Calu3 (cell line): ENCODE data around the gene RERE. TPM values are rescaled to one million over a fixed set of nuclear protein-coding genes. Genes with fewer than 3 reads are reported as not detected.
"Not testable (repeated sequence)": the region's sequence is repeated elsewhere in the genome, so short reads cannot be mapped to it uniquely, and the experiment has no call there.

Experiments
- BruUV-seq: library from RNA; stranded (reverse); fragments of 400-500 nt; replicated peaks from 2 replicates; lab custom pipeline; 2021; lab: Mats Ljungman, UMichigan
- CTCF ChIA-PET: fragments of 300-600 bp; sonication (Branson Sonifier 250); formaldehyde crosslinking; loops from one replicate; lab custom pipeline; 2022; ENCODE audit warnings: antibody characterized with exemption; lab: Charles Lee
- DNase-seq: peaks from one replicate; pipeline ENCODE4 v3.0.0; 2022
- H3K27ac Mint-ChIP-seq: one replicate; pipeline ENCODE4 v1.8.0; 2022; ENCODE audit warnings: mixed read lengths; ENCODE audit not compliant: unreplicated experiment
- H3K27me3 Mint-ChIP-seq: one replicate; pipeline ENCODE4 v1.8.0; 2022; ENCODE audit warnings: mixed read lengths; ENCODE audit not compliant: unreplicated experiment
- H3K36me3 Mint-ChIP-seq: one replicate; pipeline ENCODE4 v1.8.0; 2022; ENCODE audit warnings: mild to moderate bottlenecking, moderate library complexity, mixed read lengths; ENCODE audit not compliant: insufficient read depth, unreplicated experiment
- H3K4me1 Mint-ChIP-seq: one replicate; pipeline ENCODE4 v1.8.0; 2022; ENCODE audit warnings: mild to moderate bottlenecking, low read depth, mixed read lengths; ENCODE audit not compliant: unreplicated experiment
- H3K4me3 Mint-ChIP-seq: one replicate; pipeline ENCODE4 v1.8.0; 2022; ENCODE audit warnings: mild to moderate bottlenecking, low read depth, moderate library complexity, mixed read lengths; ENCODE audit not compliant: unreplicated experiment
- H3K9me3 Mint-ChIP-seq: one replicate; pipeline ENCODE4 v1.8.0; 2022; ENCODE audit warnings: low read depth, mixed read lengths; ENCODE audit not compliant: unreplicated experiment
- CTCF ChIP-seq: fragments of 200-600 bp; IDR thresholded peaks from one replicate; pipeline ENCODE4 v1.8.0; 2022; ENCODE audit warnings: antibody characterized with exemption; ENCODE audit not compliant: unreplicated experiment
- intact Hi-C: fragments of 100-400 bp; cut with micrococcal nuclease; formaldehyde crosslinking; loops from one replicate; pipeline ENCODE4 v1.10.0; 2022; ENCODE audit not compliant: unreplicated experiment
- total RNA-seq: library from RNA; stranded (reverse); gene quantifications from 2 replicates; pipeline ENCODE4 v1.2.3, GENCODE V29; 2022

RERE gene
- total RNA-seq, 1 experiment from 2014 or later = 45.9 TPM

GRCh38 chr1:8382608-8383505 lies 434.6 kb downstream of the RERE start:
- Mint-ChIP-seq H3K27ac (no peak overlapping the region), H3K9me3 (no peaks in the 10 kb centered on the region), H3K27me3 (no peaks in the 10 kb centered on the region), H3K4me1 (peaks cover 12% of the 10 kb centered on the region), H3K36me3 (no peaks in the 10 kb centered on the region), H3K4me3 (no peak overlapping the region)
- DNase-seq = no peak
- no TSS peak for BruUV-seq
- intact Hi-C loops = no loop called here
- CTCF ChIA-PET = interaction anchor here (0.6 to 0.7 kb wide), 2 partner anchors 22 to 51 kb away, joined by 5 to 6 read pairs; no protein-coding TSS in a partner anchor
- TF ChIP-seq CTCF = no peak

GRCh38 chr1:8382051-8382505 lies 435.4 kb downstream of the RERE start:
- intact Hi-C loops = no loop called here
- peaks cover 6% of the 10 kb centered on the region for H3K4me1 Mint-ChIP-seq
- CTCF ChIA-PET = interaction anchor here (0.7 kb wide), 1 partner anchor 21 kb away, joined by 6 read pairs; no protein-coding TSS in a partner anchor
- H3K36me3 Mint-ChIP-seq = no peaks in the 10 kb centered on the region
- no TSS peak for BruUV-seq
- no peaks in the 10 kb centered on the region for H3K27me3 Mint-ChIP-seq
- TF ChIP-seq CTCF = no peak
- no peak for DNase-seq
- H3K9me3 Mint-ChIP-seq = no peaks in the 10 kb centered on the region
- H3K27ac Mint-ChIP-seq = no peak overlapping the region
- no peak overlapping the region for H3K4me3 Mint-ChIP-seq

GRCh38 chr1:8381618-8382017 lies 435.8 kb downstream of the RERE start:
- Mint-ChIP-seq H3K9me3 (no peaks in the 10 kb centered on the region), H3K27ac (no peak overlapping the region), H3K4me1 (peaks cover 1% of the 10 kb centered on the region), H3K4me3 (no peak overlapping the region), H3K36me3 (no peaks in the 10 kb centered on the region), H3K27me3 (no peaks in the 10 kb centered on the region)
- intact Hi-C loops = no loop called here
- CTCF ChIA-PET = interaction anchor here (0.6 kb wide), 1 partner anchor 20 kb away, joined by 7 read pairs; no protein-coding TSS in a partner anchor
- no peak for TF ChIP-seq CTCF
- no TSS peak for BruUV-seq
- no peak for DNase-seq

- intact Hi-C loops, H3K27me3 Mint-ChIP-seq, DNase-seq, H3K36me3 Mint-ChIP-seq, H3K9me3 Mint-ChIP-seq, H3K4me1 Mint-ChIP-seq, BruUV-seq, H3K27ac Mint-ChIP-seq, CTCF ChIA-PET, H3K4me3 Mint-ChIP-seq: not testable (repeated sequence)
Observed at GRCh38 chr1:8380310-8380709, 437.1 kb downstream of the RERE start.
